GM23338 (cell line): ENCODE results near the gene PHGDH. TPM values are rescaled to one million over a fixed set of nuclear protein-coding genes. Genes with fewer than 3 reads are reported as not detected.

Experiments used
- ATAC-seq: fragments of 200-7000 bp; cut with Tn5 transposase; 3 replicates; pipeline ENCODE4 v1.9.1; 2020
- DNase-seq: peaks from one replicate; pipeline ENCODE4 v3.0.0-alpha.2; 2015; ENCODE audit warnings: low spot score
- H2AFZ ChIP-seq: fragments of 200-600 bp; sonication (generic); 2 replicates; pipeline ENCODE4 v1.8.0; 2016; ENCODE audit warnings: antibody characterized with exemption, mild to moderate bottlenecking, moderate library complexity
- H3F3A ChIP-seq: fragments of 200-600 bp; sonication (generic); replicated peaks from 2 replicates; pipeline ENCODE4 v1.8.0; 2017; ENCODE audit warnings: antibody characterized with exemption, mixed run types, low read depth
- H3K27ac ChIP-seq: fragments of 200-600 bp; sonication (generic); 2 replicates; pipeline ENCODE4 v1.6.1; 2016; ENCODE audit warnings: low read depth
- H3K27me3 ChIP-seq: fragments of 200-600 bp; sonication (generic); 2 replicates; pipeline ENCODE4 v1.8.0; 2016; ENCODE audit warnings: mild to moderate bottlenecking, mixed run types, moderate library complexity; ENCODE audit not compliant: insufficient read depth
- H3K36me3 ChIP-seq: fragments of 200-600 bp; sonication (generic); 2 replicates; pipeline ENCODE4 v1.8.0; 2016; ENCODE audit warnings: mild to moderate bottlenecking; ENCODE audit not compliant: insufficient read depth
- H3K4me1 ChIP-seq: fragments of 200-600 bp; sonication (generic); 2 replicates; pipeline ENCODE4 v1.8.0; 2016; ENCODE audit warnings: mild to moderate bottlenecking, moderate library complexity; ENCODE audit not compliant: insufficient read depth
- H3K4me2 ChIP-seq: fragments of 200-600 bp; sonication (generic); 2 replicates; pipeline ENCODE4 v1.7.1; 2017; ENCODE audit warnings: mixed run types
- H3K4me3 ChIP-seq: fragments of 200-600 bp; sonication (generic); 2 replicates; pipeline ENCODE4 v1.6.1; 2016; ENCODE audit warnings: mixed run types
- H3K79me2 ChIP-seq: fragments of 200-600 bp; sonication (generic); replicated peaks from 2 replicates; pipeline ENCODE4 v1.8.0; 2017; ENCODE audit warnings: mild to moderate bottlenecking; ENCODE audit not compliant: insufficient read depth
- H3K9me2 ChIP-seq: fragments of 200-600 bp; sonication (generic); 2 replicates; pipeline ENCODE4 v1.8.0; 2017; ENCODE audit not compliant: insufficient read depth
- H4K20me1 ChIP-seq: fragments of 200-600 bp; sonication (generic); replicated peaks from 2 replicates; pipeline ENCODE4 v1.8.0; 2017; ENCODE audit warnings: mild to moderate bottlenecking; ENCODE audit not compliant: insufficient read depth
- H3K27ac Mint-ChIP-seq: 2 replicates; pipeline ENCODE4 v1.8.0; 2020; ENCODE audit warnings: inconsistent platforms, mild to moderate bottlenecking, moderate library complexity, mixed read lengths
- H3K27me3 Mint-ChIP-seq: 3 replicates; pipeline ENCODE4 v1.8.0; 2022; ENCODE audit warnings: low read depth, mild to moderate bottlenecking, moderate library complexity, mixed read lengths, inconsistent platforms; ENCODE audit not compliant: insufficient read depth, poor library complexity
- H3K36me3 Mint-ChIP-seq: 3 replicates; pipeline ENCODE4 v1.8.0; 2021; ENCODE audit warnings: low read depth, mild to moderate bottlenecking, inconsistent platforms, moderate library complexity, mixed read lengths
- H3K4me1 Mint-ChIP-seq: 3 replicates; pipeline ENCODE4 v1.8.0; 2020; ENCODE audit warnings: mild to moderate bottlenecking, inconsistent platforms, mixed read lengths
- H3K4me3 Mint-ChIP-seq: 3 replicates; pipeline ENCODE4 v1.8.0; 2021; ENCODE audit warnings: moderate library complexity, mild to moderate bottlenecking, inconsistent platforms, mixed read lengths
- H3K9me3 Mint-ChIP-seq: 3 replicates; pipeline ENCODE4 v1.8.0; 2020; ENCODE audit warnings: moderate library complexity, mild to moderate bottlenecking, inconsistent platforms, mixed read lengths
- CREB1 ChIP-seq: fragments of 250-450 bp; sonication (Bioruptor Pico); IDR thresholded peaks from 2 replicates; pipeline ENCODE4 v1.5.0; 2020; ENCODE audit warnings: low read depth, mild to moderate bottlenecking, moderate library complexity
- EZH2 ChIP-seq: fragments of 200-600 bp; sonication (generic); IDR thresholded peaks from one replicate; pipeline ENCODE4 v1.8.0; 2017; ENCODE audit warnings: antibody characterized with exemption, mild to moderate bottlenecking, low read depth; ENCODE audit not compliant: unreplicated experiment
- EZH2phosphoT487 ChIP-seq: fragments of 200-600 bp; sonication (generic); IDR thresholded peaks from one replicate; pipeline ENCODE4 v1.8.1; 2018; ENCODE audit warnings: antibody characterized with exemption; ENCODE audit not compliant: unreplicated experiment
- NANOG ChIP-seq: IDR thresholded peaks from 2 replicates; pipeline ENCODE4 v1.6.1; 2016; ENCODE audit warnings: antibody characterized with exemption, borderline replicate concordance
- STAT1 ChIP-seq: IDR thresholded peaks from one replicate; pipeline ENCODE4 v1.6.1; 2016; ENCODE audit warnings: antibody characterized with exemption; ENCODE audit not compliant: unreplicated experiment
- ZNF114 ChIP-seq: fragments of 250-450 bp; sonication (Bioruptor Pico); IDR thresholded peaks from 2 replicates; pipeline ENCODE4 v1.5.0; 2020; ENCODE audit warnings: mild to moderate bottlenecking, moderate library complexity
- ZNF331 ChIP-seq: fragments of 250-450 bp; sonication (Bioruptor Pico); IDR thresholded peaks from 2 replicates; pipeline ENCODE4 v1.5.0; 2020; ENCODE audit warnings: low read depth, mild to moderate bottlenecking, moderate library complexity
- ZNF462 ChIP-seq: fragments of 250-450 bp; sonication (Bioruptor Pico); IDR thresholded peaks from 2 replicates; pipeline ENCODE4 v1.5.0; 2020; ENCODE audit warnings: mild to moderate bottlenecking, moderate library complexity
- polyA plus RNA-seq: library from polyadenylated mRNA; unstranded; fragments of >200 nt; fragmentation: Nextera tagmentation; extraction: Ambion mirVana; gene quantifications from 2 replicates; pipeline ENCODE4 v1.2.1, GENCODE V29; 2016
- total RNA-seq: library from RNA; depleted of rRNA; stranded (reverse); fragments of >200 nt; shearing (Covaris generic); gene quantifications from 2 replicates; pipeline ENCODE4 v1.2.3, GENCODE V29; 2014
- TF ChIP-seq, protein P1 (sequence below), 2 experiments: fragments of 200-600 bp in 1 of 2; sonication (generic) in 1 of 2; conservative IDR thresholded peaks; 2 replicates each; pipeline versions ENCODE4 v1.5.1 to v1.6.1; 2016 to 2017; ENCODE audit warnings: antibody characterized with exemption in 2 of 2, low read depth in 2 of 2, mild to moderate bottlenecking in 2 of 2, moderate library complexity in 1 of 2
- TF ChIP-seq, protein P2 (sequence below): IDR thresholded peaks from one replicate; pipeline ENCODE4 v1.6.1; 2018; ENCODE audit warnings: antibody characterized with exemption; ENCODE audit not compliant: unreplicated experiment

PHGDH gene
- total and polyA plus RNA-seq, 2 experiments from 2014 or later = 612 to 885 TPM

DNA sequence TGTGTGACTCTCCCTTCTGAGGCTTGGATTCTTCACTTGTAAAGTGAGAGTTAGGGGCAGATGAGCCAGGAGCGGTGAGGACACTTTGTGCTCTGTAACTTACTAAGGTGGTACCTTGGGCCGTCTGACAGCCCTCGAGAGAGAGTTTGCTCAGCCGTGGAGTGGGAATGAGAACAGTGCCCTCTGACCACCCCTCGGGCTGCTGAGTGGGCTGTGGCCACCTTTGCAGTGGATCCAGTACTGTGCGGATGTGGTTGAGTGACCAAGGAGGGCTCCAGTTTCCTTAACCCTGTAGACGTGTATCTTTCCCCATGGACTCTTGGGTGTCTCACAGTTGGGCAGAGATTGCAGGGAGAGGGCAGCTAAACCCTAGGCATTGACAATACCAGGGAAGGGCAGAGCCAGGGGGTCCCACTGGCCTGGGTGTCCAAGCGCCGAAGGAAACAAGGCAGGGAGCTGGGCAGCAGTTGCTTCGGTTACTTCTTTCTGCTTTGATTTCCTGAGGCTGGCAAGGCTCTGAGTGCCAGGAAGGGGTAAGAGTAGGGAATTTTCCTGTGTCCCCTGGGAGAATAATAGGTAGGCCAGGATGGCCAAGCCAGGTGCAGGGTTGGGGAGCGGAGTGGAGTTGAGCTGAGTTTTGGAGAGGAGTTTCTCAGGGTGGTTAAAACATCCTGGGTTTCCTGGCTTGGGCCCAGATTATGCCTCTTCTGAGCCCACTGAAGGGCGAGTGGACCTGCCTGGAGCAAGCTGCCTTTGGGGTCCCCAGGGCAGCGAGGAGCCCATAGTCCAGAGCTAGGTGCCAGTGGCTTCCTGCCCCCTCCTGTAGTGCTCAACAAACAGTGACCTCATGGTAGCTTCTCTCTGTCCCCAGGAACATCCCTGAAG lies 29.4 kb downstream of the PHGDH start:
- H3K36me3 Mint-ChIP-seq = peaks cover 88% of the 10 kb centered on the region
- TF ChIP-seq, protein P1, sequence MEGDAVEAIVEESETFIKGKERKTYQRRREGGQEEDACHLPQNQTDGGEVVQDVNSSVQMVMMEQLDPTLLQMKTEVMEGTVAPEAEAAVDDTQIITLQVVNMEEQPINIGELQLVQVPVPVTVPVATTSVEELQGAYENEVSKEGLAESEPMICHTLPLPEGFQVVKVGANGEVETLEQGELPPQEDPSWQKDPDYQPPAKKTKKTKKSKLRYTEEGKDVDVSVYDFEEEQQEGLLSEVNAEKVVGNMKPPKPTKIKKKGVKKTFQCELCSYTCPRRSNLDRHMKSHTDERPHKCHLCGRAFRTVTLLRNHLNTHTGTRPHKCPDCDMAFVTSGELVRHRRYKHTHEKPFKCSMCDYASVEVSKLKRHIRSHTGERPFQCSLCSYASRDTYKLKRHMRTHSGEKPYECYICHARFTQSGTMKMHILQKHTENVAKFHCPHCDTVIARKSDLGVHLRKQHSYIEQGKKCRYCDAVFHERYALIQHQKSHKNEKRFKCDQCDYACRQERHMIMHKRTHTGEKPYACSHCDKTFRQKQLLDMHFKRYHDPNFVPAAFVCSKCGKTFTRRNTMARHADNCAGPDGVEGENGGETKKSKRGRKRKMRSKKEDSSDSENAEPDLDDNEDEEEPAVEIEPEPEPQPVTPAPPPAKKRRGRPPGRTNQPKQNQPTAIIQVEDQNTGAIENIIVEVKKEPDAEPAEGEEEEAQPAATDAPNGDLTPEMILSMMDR (conservative IDR thresholded peaks at IDR 0.05; ENCODE audit: low read depth in 2 of 2) = no peak
- no peak for TF ChIP-seq ZNF114 (CRISPR knock-in tag)
- no peak for TF ChIP-seq EZH2
- no peak for TF ChIP-seq ZNF462 (CRISPR knock-in tag)
- TF ChIP-seq ZNF331 (CRISPR knock-in tag) = no peak
- TF ChIP-seq CREB1 (CRISPR knock-in tag) = no peak
- TF ChIP-seq EZH2phosphoT487 = no peak
- TF ChIP-seq STAT1 = no peak
- TF ChIP-seq, protein P2, sequence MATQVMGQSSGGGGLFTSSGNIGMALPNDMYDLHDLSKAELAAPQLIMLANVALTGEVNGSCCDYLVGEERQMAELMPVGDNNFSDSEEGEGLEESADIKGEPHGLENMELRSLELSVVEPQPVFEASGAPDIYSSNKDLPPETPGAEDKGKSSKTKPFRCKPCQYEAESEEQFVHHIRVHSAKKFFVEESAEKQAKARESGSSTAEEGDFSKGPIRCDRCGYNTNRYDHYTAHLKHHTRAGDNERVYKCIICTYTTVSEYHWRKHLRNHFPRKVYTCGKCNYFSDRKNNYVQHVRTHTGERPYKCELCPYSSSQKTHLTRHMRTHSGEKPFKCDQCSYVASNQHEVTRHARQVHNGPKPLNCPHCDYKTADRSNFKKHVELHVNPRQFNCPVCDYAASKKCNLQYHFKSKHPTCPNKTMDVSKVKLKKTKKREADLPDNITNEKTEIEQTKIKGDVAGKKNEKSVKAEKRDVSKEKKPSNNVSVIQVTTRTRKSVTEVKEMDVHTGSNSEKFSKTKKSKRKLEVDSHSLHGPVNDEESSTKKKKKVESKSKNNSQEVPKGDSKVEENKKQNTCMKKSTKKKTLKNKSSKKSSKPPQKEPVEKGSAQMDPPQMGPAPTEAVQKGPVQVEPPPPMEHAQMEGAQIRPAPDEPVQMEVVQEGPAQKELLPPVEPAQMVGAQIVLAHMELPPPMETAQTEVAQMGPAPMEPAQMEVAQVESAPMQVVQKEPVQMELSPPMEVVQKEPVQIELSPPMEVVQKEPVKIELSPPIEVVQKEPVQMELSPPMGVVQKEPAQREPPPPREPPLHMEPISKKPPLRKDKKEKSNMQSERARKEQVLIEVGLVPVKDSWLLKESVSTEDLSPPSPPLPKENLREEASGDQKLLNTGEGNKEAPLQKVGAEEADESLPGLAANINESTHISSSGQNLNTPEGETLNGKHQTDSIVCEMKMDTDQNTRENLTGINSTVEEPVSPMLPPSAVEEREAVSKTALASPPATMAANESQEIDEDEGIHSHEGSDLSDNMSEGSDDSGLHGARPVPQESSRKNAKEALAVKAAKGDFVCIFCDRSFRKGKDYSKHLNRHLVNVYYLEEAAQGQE = no peak
- no peak for TF ChIP-seq NANOG

More for the DNA sequence above, 29.4 kb downstream of the PHGDH start:
- Histone ChIP-seq H3K9me2 (no peaks in the 10 kb centered on the region), H4K20me1 (peaks cover 23% of the 10 kb centered on the region), H3K4me2 (no peak overlapping the region), H3F3A (peaks cover 46% of the 10 kb centered on the region), H3K27ac (peak overlapping the region; percentile 57; the same call in 1 of the 2 replicates), H3K4me3 (no peak overlapping the region), H3K27me3 (no peaks in the 10 kb centered on the region), H3K79me2 (no peaks in the 10 kb centered on the region), H2AFZ (no peak overlapping the region), H3K36me3 (peaks cover 42% of the 10 kb centered on the region), H3K4me1 (peaks cover 13% of the 10 kb centered on the region)
- Mint-ChIP-seq H3K4me1 (peaks cover 30% of the 10 kb centered on the region), H3K9me3 (no peaks in the 10 kb centered on the region), H3K4me3 (no peak overlapping the region), H3K27me3 (peaks cover 24% of the 10 kb centered on the region), H3K27ac (peak overlapping the region; percentile 74)
- ATAC-seq (no peak), DNase-seq (no peak)
